ENCODE measurements around the gene PTPRA. TPM values are rescaled to one million over a fixed set of nuclear protein-coding genes. Genes with fewer than 3 reads are reported as not detected.

The PTPRA gene
- total and polyA plus RNA-seq, 8 donors, result 6.8 to 29.1 (median 18.2) TPM

DNA sequence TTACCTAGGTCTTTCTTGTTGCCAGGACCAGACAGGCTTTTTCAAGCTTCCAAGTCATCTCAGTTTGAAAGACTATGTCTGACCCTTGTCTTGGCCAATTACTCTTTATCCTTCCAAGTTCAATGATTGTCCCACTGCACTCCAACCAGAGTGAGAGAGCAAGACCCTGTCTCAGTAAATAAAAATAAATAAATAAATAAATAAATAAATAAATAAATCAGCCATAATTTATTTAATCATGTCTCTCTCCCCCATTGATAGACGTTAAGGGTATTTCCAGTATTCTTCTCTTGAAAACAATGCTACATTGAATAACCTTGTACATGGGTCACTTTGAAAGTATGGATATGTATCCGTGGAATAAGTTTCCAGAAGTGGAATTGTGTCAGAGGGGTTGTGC is 83.2 kb downstream of the PTPRA start:
- no peaks in the 10 kb centered on the region for H3K36me3 ChIP-seq
- intact Hi-C loops (cut with DNase I), result no loop called here
- H3K4me1 ChIP-seq, result no peaks in the 10 kb centered on the region
- TF ChIP-seq CTCF (IDR thresholded peaks at IDR 0.05), result no peak
- DNase-seq (no peak), FAIRE-seq (no peak), ATAC-seq (no peak)
- no peak overlapping the region for H3K4me3 ChIP-seq
- H3K27ac ChIP-seq, result no peak overlapping the region
- 90% methylated on average over 2 of the region's 2 CpGs for WGBS, 2 donors
- no peaks in the 10 kb centered on the region for H3K27me3 ChIP-seq
- no peaks in the 10 kb centered on the region for H3K9me3 ChIP-seq

GRCh38 chr20:2967841-2968240 is 94.6 kb downstream of the PTPRA start:
- intact Hi-C loops (cut with DNase I), result loop anchor here in 1 of 3 donors (10.0 kb wide), 1 partner anchor 53 kb away; no protein-coding TSS in a partner anchor
- no peak for TF ChIP-seq CTCF (IDR thresholded peaks at IDR 0.05)
- H3K4me1 ChIP-seq, result no peaks in the 10 kb centered on the region
- no peak overlapping the region for H3K27ac ChIP-seq
- H3K27me3 ChIP-seq, result no peaks in the 10 kb centered on the region
- H3K36me3 ChIP-seq, result peaks cover 0 to 10% (median 0%) of the 10 kb centered on the region in 3 donors
- FAIRE-seq, result no peak
- no peak overlapping the region for H3K4me3 ChIP-seq
- H3K9me3 ChIP-seq, result no peaks in the 10 kb centered on the region
- 89 to 92% methylated on average over 3 of the region's 3 CpGs for WGBS, 2 donors
- no peak for DNase-seq
- ATAC-seq, result no peak

- no peak for FAIRE-seq
Observed at GRCh38 chr20:2972126-2972525, 98.8 kb downstream of the PTPRA start.

GRCh38 chr20:2973574-2973973 is 100.3 kb downstream of the PTPRA start:
- ATAC-seq, result no peak
- Histone ChIP-seq H3K4me3 (no peak overlapping the region), H3K27me3 (no peaks in the 10 kb centered on the region), H3K27ac (no peak overlapping the region), H3K4me1 (no peaks in the 10 kb centered on the region), H3K9me3 (no peaks in the 10 kb centered on the region), H3K36me3 (no peaks in the 10 kb centered on the region)
- intact Hi-C loops (cut with DNase I), result no loop called here
- no peak for FAIRE-seq
- 92 to 98% methylated on average over 3 of the region's 3 CpGs for WGBS, 2 donors
- no peak for TF ChIP-seq CTCF (IDR thresholded peaks at IDR 0.05)
- no peak for DNase-seq

More at GRCh38 chr20:2972126-2972525, 98.8 kb downstream of the PTPRA start:
- Histone ChIP-seq H3K36me3 (no peaks in the 10 kb centered on the region), H3K27ac (no peak overlapping the region), H3K4me1 (no peaks in the 10 kb centered on the region), H3K27me3 (no peaks in the 10 kb centered on the region), H3K4me3 (no peak overlapping the region), H3K9me3 (no peaks in the 10 kb centered on the region)
- DNase-seq, result no peak
- no peak for ATAC-seq
- intact Hi-C loops (cut with DNase I), result no loop called here
- 91 to 93% methylated on average over 5 of the region's 5 CpGs for WGBS, 2 donors
- TF ChIP-seq CTCF (IDR thresholded peaks at IDR 0.05), result no peak

- no peak for FAIRE-seq
- H3K9me3 ChIP-seq, result no peaks in the 10 kb centered on the region
Observed at GRCh38 chr20:2978519-2978918, 105.2 kb downstream of the PTPRA start.

More at GRCh38 chr20:2978519-2978918, 105.2 kb downstream of the PTPRA start:
- ATAC-seq (no peak), DNase-seq (no peak)
- intact Hi-C loops (cut with DNase I), result no loop called here
- no peak for TF ChIP-seq CTCF (IDR thresholded peaks at IDR 0.05)
- 83 to 94% methylated on average over 4 of the region's 4 CpGs for WGBS, 2 donors
- H3K27ac ChIP-seq, result no peak overlapping the region
- H3K36me3 ChIP-seq, result no peaks in the 10 kb centered on the region
- H3K27me3 ChIP-seq, result no peaks in the 10 kb centered on the region
- H3K4me1 ChIP-seq, result no peaks in the 10 kb centered on the region
- H3K4me3 ChIP-seq, result no peak overlapping the region

Measured in pancreas (tissue), 10 donors.